Ramos (cell line): ENCODE results near the gene CCDC88C.

ENCODE experiments used
- in situ Hi-C: fragments of 300-500 bp; cut with MboI; formaldehyde crosslinking; loops from one replicate; pipeline ENCODE4 v1.14.3; 2022; ENCODE audit warnings: low sequenced_read_pairs; ENCODE audit not compliant: unreplicated experiment

CCDC88C gene

DNA sequence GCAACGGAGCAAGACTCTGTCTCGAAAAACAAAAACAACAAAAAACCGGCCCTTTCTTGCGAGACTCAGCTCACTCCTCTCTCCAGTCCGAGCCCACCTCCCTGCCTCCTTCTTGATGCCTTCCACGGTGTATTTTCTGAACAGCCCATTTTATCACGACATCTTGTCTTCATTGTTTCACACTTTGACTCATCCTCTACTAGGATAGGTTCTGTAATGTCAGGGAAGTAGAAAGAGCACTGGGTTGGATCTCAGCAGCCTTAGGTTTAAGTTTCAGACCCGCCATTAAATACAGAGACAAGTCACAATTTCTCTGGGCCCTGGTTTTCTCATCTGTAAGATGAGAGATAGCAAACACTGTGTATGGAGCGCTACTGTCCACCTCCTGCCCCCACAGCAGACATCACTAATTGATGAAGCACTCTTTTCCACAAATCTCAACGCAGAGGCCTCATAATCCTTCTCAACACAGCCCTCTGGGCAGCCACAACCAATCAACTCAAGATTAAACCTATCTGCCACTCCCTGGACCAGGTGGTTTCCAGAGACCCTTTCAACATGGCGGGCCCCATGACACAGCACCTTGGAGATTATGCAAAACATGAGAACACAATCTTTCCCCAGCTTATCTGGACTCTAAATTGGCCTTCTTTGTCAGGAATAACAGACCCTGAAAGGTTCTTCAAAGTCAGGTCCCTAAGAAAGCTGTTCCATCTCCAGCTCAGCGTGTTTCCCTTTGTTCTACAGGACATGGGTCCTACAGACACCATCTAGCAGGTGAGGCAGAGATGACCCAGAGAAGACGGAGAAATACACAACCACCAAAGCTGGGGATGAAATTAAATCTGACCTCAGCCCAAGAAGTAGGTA is 35.6 kb downstream of the CCDC88C start:
- in situ Hi-C loops: no loop called here

DNA sequence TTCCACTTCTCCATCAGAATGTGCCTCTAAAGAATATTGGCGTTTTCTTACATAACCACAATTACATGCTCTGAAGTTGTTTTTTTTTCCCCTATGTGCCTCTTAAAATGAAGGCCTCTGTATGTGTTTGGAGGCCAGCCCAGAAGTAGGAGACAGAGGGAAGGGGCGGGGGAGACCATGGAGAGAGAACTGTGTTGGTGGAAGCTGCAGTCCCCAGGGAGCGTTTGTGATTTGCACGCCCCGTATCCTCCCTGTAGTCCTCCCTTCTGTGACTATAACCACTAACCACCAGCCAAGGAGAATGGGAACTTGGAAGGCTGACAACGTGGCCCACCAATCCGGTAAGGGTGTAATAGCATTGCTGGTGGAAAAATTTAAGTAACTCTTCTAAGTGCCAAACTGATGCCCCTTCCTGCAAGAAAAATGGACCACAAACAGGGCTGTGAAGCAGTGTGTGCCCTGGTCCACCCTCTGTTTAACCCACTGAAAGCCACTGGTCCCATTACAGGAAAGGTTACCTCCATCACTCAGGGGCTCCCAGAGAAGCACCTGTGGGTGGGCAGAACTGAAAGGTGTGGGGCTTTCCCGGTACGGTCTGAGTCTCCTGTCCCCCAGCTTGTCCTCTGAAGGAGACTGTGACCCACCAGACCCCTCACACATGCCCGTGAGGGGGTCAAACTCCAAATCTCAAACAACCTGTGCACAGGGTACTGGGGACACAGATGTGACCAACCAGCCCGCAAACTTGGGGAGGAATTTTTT is 36.8 kb downstream of the CCDC88C start:
- in situ Hi-C loops: no loop called here

DNA sequence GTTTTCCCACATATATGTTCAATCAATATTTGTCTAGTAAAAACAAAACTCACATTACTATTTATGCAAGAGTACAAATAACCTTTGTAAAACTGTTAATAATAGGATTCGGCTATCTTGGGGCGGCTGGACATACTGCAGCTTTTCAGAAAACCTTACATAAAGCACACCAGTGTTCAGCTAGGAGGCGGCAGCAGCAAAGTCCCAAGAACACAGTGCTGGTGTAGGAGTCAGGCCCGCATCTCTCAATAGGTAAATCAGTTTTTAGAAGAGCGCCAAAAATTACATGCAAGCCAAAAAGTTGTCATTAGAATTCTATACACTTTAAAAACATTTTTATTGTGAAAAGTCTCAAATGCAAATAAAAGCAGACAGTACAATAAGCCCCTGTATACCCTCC is 37.5 kb downstream of the CCDC88C start:
- in situ Hi-C loops: no loop called here

DNA sequence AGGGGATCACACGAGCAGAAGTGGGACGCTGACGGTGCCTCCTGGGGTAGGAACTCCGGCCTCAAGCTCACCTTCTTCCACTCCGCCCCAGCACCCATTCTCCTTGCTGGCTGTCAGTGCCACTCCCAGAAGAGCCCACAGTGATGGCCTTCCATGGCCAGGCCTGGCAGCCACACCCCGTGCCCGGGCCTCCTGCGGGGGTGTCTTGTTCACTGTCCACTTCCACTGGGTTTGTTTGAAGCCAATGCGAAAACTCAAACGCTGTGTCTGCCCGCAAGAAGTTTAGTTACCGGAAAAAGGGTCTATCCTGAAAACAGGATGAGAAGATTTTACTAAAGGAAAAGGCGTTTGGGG is 38.1 kb downstream of the CCDC88C start:
- in situ Hi-C loops: no loop called here

DNA sequence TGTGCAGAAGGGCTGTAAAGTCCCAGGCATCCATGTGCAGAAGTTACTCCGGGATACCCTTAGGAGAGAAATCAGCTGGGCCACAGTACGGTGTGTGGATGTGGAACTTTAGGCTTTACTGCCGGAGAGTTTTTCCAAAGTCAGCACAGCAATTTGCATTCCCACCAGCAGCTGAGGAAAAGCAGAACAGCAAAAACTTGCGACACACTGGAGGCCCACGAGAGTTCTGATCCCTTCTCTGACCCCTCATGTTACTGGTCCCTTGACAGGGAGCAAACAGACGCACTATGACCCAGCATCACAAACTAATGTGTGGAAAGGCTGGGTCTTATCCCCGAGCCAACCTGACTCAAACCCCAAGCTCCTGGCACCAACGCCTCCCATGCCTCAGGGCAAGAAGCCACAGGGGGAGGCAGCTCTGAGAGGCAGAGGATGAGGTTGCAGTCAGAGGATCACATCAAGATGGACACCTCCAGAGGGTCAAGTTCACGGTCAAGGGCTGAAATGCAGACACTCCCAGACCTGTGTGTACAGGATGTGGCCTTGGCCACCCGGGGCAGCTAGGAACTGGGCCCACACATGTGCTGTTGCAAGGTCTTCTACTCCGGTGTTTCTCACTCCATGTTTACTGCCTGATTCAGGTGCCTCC is 38.6 kb downstream of the CCDC88C start:
- in situ Hi-C loops: no loop called here

DNA sequence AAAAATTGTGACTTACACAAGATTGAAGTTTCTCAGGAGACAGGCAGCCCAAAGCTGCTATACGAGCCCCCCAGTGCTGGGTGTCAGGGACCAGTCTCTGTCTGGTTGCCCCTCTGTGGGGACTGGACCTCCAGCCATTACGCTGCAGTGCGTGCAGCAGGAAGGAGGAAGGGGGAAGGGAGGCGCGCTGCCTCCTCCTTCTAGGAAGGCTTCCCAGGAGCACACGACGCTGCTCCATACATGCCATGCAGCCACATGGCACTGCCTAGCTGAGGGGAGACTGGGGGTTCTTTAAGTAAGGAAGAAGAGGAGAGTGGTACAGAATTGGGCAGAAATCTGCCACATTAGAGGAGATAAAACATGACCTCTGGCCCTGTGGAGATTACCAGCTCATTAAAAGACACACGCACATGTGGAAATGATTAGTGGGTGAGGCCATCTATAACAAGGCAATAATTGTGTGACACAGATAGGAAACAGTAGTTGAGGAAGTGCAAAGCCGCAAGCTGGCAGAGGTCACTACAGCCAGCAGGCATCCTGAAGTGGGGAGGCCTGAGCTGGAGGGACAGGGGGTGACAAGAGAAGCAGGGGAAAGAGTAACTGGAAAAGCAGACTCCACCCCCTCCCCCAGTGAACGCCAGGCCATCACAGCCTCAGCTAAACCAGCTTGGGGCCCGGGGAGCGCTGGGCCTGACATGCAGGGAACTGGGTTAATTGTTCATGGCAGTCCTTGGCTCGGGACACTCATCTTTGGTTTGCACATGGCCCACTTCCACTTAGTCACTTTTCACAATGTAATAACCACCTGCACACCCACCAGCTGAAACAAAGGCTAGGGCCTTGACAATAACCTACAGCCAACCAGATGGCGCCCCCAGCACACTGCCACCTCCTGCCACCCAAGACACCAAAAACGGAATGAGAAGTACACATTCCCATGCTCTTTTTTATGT is 39.6 kb downstream of the CCDC88C start:
- in situ Hi-C loops: no loop called here

DNA sequence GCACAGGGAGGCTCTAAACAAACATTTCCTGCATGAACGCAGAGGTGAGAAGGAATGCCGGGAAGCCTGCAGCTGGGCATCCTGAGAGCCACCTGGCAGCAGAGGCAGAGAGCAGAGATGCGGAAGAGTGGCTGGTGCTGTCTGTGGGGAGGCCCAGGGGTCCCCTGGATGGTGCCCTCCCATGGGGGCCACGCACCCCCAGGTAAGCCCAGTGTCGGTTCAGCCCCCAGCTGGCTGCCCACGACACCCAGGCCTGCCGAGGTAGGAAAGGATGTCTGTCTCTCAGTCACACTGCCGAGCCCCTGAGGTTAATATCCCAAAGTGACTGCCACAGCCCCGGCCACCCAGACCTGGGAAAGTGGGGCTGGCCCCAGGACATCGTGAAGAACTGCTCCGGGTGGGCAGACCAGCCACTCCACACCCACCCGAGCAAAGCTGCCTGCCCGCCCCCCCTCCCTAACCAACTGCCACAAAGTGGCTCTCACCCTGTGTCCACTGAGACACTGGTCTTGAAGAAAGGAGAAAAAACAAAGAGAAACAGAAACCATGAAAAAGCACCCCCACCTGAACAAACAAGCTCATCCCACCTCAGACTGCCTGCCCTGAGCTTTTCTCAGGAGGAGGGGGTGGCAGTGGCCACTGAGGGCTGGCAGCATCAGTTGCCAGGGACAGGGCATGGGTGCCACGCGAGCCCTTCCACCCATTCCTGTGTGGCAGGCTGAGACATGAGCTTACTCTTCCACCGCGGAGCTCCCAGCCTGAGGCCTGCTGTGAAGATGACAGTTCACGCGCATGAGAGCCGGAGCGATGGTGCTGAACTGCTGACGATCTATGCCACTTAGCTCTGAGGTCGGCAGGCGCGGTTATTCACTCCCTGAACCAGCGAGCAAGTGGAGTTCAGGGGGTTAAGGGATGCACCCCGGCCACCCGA is 40.8 kb downstream of the CCDC88C start:
- in situ Hi-C loops: no loop called here

DNA sequence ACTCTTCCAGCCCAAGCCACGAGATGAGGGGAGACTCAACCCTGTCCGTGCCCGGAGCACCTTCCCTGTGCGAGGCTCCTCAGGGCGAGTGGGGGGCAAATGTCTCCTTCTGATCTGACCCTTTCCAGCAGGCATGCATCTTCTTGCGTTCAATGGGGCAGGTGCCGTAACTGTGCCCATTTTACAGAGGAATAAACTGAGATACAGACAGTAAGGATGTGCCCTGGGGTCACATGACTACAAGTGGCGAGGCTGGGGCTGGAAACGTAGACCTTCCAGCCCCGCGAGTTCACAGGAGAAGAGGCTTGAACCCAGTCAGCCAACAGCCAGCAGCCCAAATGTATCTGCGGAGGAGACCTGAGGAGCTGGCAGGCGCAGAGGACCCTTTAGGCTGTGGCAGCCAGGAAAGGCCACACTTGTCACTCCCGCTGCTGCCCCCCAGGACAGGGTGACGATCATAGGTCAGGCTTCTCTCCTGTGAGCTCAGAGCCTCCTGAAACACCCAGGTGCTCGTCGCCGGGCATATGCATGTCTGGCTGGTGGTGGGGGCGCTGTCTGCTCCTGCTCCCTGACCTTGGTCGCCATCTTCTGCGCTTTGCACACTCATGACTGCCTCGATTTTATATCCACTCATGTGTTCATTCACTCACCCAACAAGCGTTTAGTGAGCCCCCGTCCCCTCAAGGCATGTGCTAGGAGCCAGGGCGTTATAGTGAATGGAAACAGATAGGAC is 41.7 kb downstream of the CCDC88C start:
- in situ Hi-C loops: no loop called here

DNA sequence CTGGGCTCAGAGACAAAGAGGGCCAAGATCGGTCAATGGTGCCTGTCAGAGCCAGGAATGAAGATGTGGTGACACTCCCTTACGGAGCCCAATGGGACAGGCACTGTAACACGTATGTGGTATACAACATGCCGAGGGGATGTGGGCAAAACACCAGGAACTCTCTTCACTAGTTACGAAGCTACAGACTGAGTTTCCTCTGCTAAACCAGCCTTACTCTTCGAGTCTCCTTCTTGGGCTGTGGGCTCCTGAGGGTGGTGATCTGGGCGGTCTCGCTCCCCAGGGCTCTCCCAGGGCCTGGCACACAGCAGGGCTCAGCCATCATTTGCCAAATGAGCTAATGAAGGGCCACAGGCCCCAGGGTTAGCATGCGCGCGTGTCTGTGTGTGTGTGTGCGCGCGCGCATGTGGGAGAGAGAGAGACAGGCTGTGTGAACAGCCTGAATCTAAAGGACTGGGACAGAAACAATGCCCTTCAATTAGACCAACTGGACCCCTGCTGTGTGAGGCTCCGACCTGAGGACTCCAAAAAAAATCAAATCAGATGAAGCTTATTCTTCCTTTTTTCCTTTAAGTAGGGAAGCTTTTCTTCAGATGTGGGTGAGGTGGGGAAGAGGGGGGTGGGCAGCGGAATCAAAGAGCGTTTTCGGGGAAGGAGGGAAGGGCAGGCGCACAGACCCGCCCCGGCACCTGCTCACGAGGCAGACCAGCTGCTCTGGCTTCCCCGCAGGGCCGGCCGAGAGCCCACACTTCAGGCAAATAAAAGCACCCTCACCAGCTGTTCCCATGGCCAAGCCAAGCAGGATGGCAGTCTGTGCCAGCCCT is 42.5 kb downstream of the CCDC88C start:
- in situ Hi-C loops: no loop called here

DNA sequence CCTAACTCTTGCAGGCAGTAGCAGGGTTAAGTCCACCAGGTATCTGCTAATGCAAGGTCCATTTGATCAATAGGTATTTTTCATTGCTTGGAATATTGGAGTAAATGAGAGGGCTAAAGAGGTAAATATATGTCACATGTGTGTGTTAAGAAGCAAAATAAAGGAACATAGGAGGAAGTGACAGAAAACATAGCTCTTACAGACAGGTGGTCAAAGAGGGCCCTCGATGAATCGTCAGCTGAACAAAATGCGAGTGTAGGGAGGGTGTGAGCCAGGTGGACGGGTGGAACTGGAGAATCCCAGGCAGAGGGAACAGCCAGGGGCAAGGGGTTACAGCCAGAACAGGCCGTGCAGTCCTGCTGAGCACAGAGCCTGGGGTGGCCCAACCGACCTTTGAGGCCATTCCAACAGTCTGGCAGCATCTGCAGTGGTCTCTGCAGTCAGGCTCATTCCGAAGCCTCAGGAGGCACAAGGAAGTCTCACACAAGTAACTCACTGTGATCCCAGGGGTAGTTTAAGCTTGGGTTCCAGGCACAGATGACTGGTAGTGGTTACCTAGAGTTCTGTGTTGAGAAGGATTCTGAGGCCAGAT is 43.2 kb downstream of the CCDC88C start:
- in situ Hi-C loops: no loop called here

DNA sequence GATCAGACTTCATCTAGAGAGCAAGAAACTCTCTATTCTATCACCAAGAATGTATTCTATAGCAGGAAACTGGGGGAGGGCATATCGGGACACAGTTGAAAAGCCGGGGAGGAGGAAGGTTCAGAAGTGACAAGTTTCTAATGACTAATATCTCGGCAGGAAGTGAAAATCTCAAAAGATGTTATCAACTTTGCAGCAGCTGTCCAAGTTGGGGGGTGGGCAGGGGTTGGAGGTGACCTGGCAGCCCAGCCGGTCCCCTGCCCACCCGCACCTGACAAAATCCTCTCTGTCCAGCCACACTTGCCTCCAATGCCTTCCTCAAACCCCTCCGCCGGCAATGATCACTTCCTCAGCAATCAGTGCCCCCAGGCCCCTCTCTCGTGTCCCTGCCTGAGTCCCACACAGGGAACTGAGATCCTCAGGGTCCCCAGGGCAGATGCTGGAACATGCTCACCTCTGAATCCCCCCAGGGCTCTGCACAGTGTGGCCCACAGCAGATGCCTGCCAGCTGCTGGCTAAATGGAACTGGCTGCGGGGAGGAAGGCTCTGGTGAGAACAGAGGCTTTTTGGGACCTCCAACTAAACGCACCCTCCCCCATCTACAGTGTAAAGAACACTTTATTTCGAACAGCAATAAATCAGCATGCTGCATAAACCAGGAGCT is 43.9 kb downstream of the CCDC88C start:
- in situ Hi-C loops: no loop called here

DNA sequence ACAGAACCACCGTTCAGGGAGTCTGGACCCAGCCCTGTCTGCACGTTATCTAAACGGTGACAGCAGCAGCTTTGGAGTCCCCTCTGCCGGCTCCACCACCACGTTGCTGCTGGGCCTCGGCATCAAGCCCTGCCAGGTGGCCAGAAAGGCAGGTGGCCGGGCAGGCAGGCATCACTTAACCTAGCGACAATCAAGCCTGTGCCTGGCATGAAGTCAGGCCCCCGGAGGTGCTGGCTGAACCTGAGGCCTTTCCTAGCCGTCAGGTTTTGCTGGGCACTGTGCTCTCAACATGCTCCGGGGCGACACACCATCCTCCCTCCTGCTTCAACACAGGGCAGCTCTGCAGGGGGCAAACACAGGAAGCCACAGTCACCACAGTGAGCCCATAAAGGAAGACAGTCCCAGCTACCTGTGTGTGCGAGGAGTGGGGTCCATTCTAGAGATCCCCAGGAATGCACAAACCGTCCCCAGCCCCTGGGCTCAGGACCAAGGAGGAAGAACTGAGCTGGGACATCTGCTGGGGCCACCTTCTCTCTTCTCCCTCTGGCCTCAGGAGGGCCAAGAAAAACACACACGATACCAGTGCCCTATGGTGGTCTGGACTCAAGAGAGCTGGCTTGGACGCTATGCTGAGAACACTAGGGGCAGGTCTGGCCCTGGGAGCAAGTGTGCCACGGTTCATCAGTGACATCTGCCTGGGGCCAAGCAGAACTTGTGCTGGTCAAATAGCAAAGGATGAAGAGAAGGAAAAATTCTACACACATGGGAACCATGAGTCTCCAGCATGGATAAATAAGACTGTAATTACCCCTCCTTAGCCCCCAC is 44.7 kb downstream of the CCDC88C start:
- in situ Hi-C loops: no loop called here

DNA sequence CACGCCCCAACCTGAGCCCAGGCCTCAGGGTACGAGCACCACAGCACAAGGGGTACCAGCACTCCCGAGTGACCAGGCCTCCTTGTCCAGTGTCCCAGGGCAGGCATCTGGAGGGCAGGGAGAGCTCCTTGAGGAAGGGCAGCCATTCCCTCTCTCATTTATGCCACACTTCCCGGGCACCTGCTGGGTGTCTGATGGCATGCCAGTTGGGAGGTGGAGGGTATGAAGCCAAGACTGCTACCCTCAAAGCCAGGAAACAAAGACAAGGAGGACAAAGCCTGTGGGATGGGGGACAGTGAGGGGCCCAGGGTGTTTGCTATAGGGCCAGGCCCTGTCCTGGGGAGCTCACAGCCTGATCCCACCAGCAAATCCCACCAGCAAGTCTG is 45.6 kb downstream of the CCDC88C start:
- in situ Hi-C loops: no loop called here

DNA sequence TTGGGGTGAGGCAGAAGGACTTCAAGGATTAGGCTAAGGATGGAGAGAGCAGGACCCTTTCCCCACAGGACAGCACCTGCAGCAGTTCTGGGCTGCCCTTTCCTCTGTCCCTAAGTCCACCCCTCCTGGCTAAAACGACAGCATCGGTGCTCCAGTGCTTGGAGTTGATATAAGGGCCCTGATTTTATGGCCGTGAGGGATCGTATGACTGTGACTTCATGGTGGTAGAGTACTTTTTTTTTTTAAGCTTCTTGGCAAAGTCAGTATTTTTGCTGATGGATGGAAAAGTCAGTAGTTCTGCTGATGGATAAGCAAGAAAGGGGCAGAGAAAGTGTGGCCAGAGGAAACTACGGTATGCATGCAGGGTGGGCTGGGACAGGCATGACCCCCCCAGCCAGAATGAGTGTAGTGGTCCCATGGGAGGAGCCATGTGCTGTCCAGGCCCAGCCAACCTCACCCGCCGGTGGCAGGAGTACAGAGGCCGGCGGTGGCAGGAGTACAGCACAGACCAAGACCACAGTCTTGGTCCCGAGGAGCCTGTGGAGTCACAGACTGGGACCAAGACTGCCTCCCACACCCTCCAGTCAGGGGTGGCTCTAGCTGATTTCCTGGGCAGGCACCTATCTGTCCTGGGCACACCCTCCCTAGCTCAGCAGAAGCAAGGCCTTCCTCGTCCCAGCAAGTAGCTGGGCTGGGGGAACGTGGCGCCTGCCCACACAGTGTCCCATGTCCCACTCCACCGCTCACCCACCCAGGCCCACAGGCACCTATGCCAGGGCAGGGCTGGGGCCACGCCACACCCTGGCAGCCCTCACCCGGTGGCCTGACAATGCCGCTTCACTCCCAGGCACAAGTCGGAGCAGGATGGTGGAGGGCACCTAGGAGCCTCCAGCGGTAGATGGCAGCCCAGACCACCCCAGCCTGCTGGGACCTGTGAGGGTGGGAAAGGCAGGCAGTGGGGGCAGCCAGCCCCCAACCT is 46.3 kb downstream of the CCDC88C start:
- in situ Hi-C loops: no loop called here
